Liver (tissue), 9 donors: ENCODE measurements around the gene NGLY1. TPM values are rescaled to one million over a fixed set of nuclear protein-coding genes. Genes with fewer than 3 reads are reported as not detected.

Source experiments
- DNase-seq: peaks from one replicate; pipeline ENCODE4 v3.0.0-alpha.2; 2017; ENCODE audit warnings: low spot score
- H3K27ac ChIP-seq, 2 donors: one replicate each; pipeline ENCODE4 v1.7.0; 2013; ENCODE audit warnings: inconsistent platforms in 2 of 2, low read length in 2 of 2, control low read depth in 1 of 2, low read depth in 1 of 2, mild to moderate bottlenecking in 1 of 2
- H3K27me3 ChIP-seq, 4 donors: one replicate each; pipeline versions ENCODE4 v1.6.1 to v1.7.0; 2013; ENCODE audit warnings: low read length in 3 of 4, inconsistent platforms in 1 of 4, mild to moderate bottlenecking in 1 of 4, moderate library complexity in 1 of 4; ENCODE audit not compliant: control insufficient read depth in 4 of 4, insufficient read depth in 4 of 4
- H3K36me3 ChIP-seq, 4 donors: one replicate each; pipeline versions ENCODE4 v1.6.1 to v1.7.0; 2013; ENCODE audit warnings: low read length in 3 of 4, mild to moderate bottlenecking in 3 of 4, low read depth in 1 of 4, moderate library complexity in 1 of 4; ENCODE audit not compliant: control insufficient read depth in 4 of 4, insufficient read depth in 3 of 4
- H3K4me1 ChIP-seq, 4 donors: one replicate each; pipeline versions ENCODE4 v1.6.1 to v1.7.0; 2013; ENCODE audit warnings: low read length in 3 of 4, mild to moderate bottlenecking in 3 of 4, moderate library complexity in 1 of 4; ENCODE audit not compliant: control insufficient read depth in 4 of 4, insufficient read depth in 4 of 4
- H3K4me3 ChIP-seq, 3 donors: one replicate each; pipeline versions ENCODE4 v1.6.1 to v1.7.0; 2013; ENCODE audit warnings: low read length in 3 of 3, control low read depth in 1 of 3, low read depth in 1 of 3, mild to moderate bottlenecking in 1 of 3
- H3K9ac ChIP-seq, 2 donors: one replicate each; pipeline ENCODE4 v1.7.0; 2013; ENCODE audit warnings: low read length in 2 of 2, mild to moderate bottlenecking in 2 of 2, moderate library complexity in 2 of 2, control low read depth in 1 of 2, low read depth in 1 of 2
- H3K9me3 ChIP-seq, 4 donors: one replicate each; pipeline versions ENCODE4 v1.6.1 to v1.7.0; 2013; ENCODE audit warnings: low read length in 3 of 4; ENCODE audit not compliant: control insufficient read depth in 4 of 4
- ATF3 ChIP-seq: IDR thresholded peaks from 2 replicates; pipeline ENCODE4 v1.6.1; 2016; ENCODE audit warnings: antibody characterized with exemption
- EGR1 ChIP-seq, 2 donors: IDR thresholded peaks; 2 replicates each; pipeline ENCODE4 v1.6.1; 2016 to 2018; ENCODE audit warnings: antibody characterized with exemption in 2 of 2, low read depth in 2 of 2
- FOXA1 ChIP-seq: IDR thresholded peaks from 2 replicates; pipeline ENCODE4 v1.6.1; 2016; ENCODE audit warnings: antibody characterized with exemption
- FOXA2 ChIP-seq: IDR thresholded peaks from 2 replicates; pipeline ENCODE4 v1.6.1; 2016; ENCODE audit warnings: antibody characterized with exemption
- GABPA ChIP-seq, 2 donors: IDR thresholded peaks in 1 of 2; conservative IDR thresholded peaks in 1 of 2; 2 replicates each; pipeline ENCODE4 v1.6.1; 2016; ENCODE audit warnings: antibody characterized with exemption in 2 of 2, mild to moderate bottlenecking in 1 of 2, moderate library complexity in 1 of 2
- HNF4A ChIP-seq, 2 donors: conservative IDR thresholded peaks; 2 replicates each; pipeline ENCODE4 v1.6.1; 2016; ENCODE audit warnings: antibody characterized with exemption in 2 of 2, mild to moderate bottlenecking in 2 of 2
- HNF4G ChIP-seq: IDR thresholded peaks from 2 replicates; pipeline ENCODE4 v1.6.1; 2016; ENCODE audit warnings: antibody characterized with exemption
- JUND ChIP-seq, 2 donors: IDR thresholded peaks; 2 replicates each; pipeline ENCODE4 v1.6.1; 2016; ENCODE audit warnings: antibody characterized with exemption in 2 of 2
- NR2F2 ChIP-seq: IDR thresholded peaks from 2 replicates; pipeline ENCODE4 v1.6.1; 2016; ENCODE audit warnings: antibody characterized with exemption
- RAD21 ChIP-seq, 2 donors: IDR thresholded peaks; 2 replicates each; pipeline ENCODE4 v1.6.1; 2016; ENCODE audit warnings: antibody characterized with exemption in 2 of 2, mild to moderate bottlenecking in 2 of 2
- RXRA ChIP-seq, 2 donors: IDR thresholded peaks; 2 replicates each; pipeline ENCODE4 v1.6.1; 2017 to 2018; ENCODE audit warnings: antibody characterized with exemption in 2 of 2, mild to moderate bottlenecking in 1 of 2
- YY1 ChIP-seq: IDR thresholded peaks from 2 replicates; pipeline ENCODE4 v1.6.1; 2016; ENCODE audit warnings: antibody characterized with exemption, mild to moderate bottlenecking
- WGBS: extraction: QIAGEN DNeasy Blood & Tissue Kit; methylation state at CpG from one replicate; pipeline ENCODE4 v1.1.7; 2013; 5-methylcytosine and 5-hydroxymethylcytosine counted together
- polyA plus RNA-seq, 2 donors: library from polyadenylated mRNA; stranded (reverse) in 1 of 2; unstranded in 1 of 2; fragments of 200-250 nt in 1 of 2; fragments of >200 nt in 1 of 2; fragmentation: Nextera tagmentation in 1 of 2; extraction: Ambion mirVana in 1 of 2; gene quantifications; one replicate each; pipeline versions ENCODE4 v1.2.1 to v1.2.3, GENCODE V29; 2013 to 2015
- total RNA-seq, 2 donors: library from RNA; depleted of rRNA; stranded (reverse); fragments of >200 nt; gene quantifications; one replicate each; pipeline ENCODE4 v1.2.3, GENCODE V29; 2014
- TF ChIP-seq, protein P1 (sequence below): IDR thresholded peaks from 2 replicates; pipeline ENCODE4 v1.6.1; 2016; ENCODE audit warnings: antibody characterized with exemption
- TF ChIP-seq, protein P2 (sequence below): fragments of 150-350 bp; IDR thresholded peaks from 2 replicates; pipeline ENCODE4 v1.5.1; 2017; ENCODE audit warnings: improper control_type of control experiment, low read depth, low read length; ENCODE audit not compliant: missing input control
- donor health status: healthy.
- donor health status: healthy.
- donor health status: healthy.
- donor health status: healthy.
- donor health status: healthy.

Gene NGLY1
- total and polyA plus RNA-seq, 4 donors, result 13.3 to 31.5 (median 23.9) TPM

- no peak for DNase-seq
- peaks cover 0 to 18% (median 12%) of the 10 kb centered on the region in 4 donors for H3K4me1 ChIP-seq
- no peaks in the 10 kb centered on the region for H3K9me3 ChIP-seq
- 65% methylated on average over 3 of the region's 3 CpGs for WGBS
- no peaks in the 10 kb centered on the region for H3K27me3 ChIP-seq
- H3K36me3 ChIP-seq, result peaks cover 2 to 12% (median 8%) of the 10 kb centered on the region in 4 donors
- peak overlapping the region; percentile 32 to 91 for H3K9ac ChIP-seq
- H3K4me3 ChIP-seq, result peak overlapping the region; percentile 73 to 96 (median 88)
- H3K27ac ChIP-seq, result peak overlapping the region in 1 of 2 donors; percentile 78
- TF ChIP-seq JUND (IDR thresholded peaks at IDR 0.05), result no peak
- no peak for TF ChIP-seq FOXA1
- no peak for TF ChIP-seq EGR1 (IDR thresholded peaks at IDR 0.05; ENCODE audit: low read depth in 2 of 2)
- no peak for TF ChIP-seq YY1
- no peak for TF ChIP-seq RAD21 (IDR thresholded peaks at IDR 0.05)
- no peak for TF ChIP-seq NR2F2
- no peak for TF ChIP-seq RXRA (IDR thresholded peaks at IDR 0.05)
- TF ChIP-seq FOXA2, result no peak
- TF ChIP-seq, protein P1, sequence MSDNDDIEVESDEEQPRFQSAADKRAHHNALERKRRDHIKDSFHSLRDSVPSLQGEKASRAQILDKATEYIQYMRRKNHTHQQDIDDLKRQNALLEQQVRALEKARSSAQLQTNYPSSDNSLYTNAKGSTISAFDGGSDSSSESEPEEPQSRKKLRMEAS, result no peak
- no peak for TF ChIP-seq ATF3
- TF ChIP-seq HNF4A (conservative IDR thresholded peaks at IDR 0.05), result no peak
Measured at GRCh38 chr3:25781758-25782594, 1.3 kb downstream of the NGLY1 start.

- peaks cover 7 to 17% (median 12%) of the 10 kb centered on the region in 4 donors for H3K36me3 ChIP-seq
- peaks cover 0 to 18% (median 12%) of the 10 kb centered on the region in 4 donors for H3K4me1 ChIP-seq
- DNase-seq, result no peak
- H3K27ac ChIP-seq, result no peak overlapping the region
- no peaks in the 10 kb centered on the region for H3K9me3 ChIP-seq
- WGBS, result 93% methylated on average over 11 of the region's 11 CpGs
- TF ChIP-seq GABPA (IDR thresholded peaks at IDR 0.05 in 1 of 2, conservative IDR thresholded peaks at IDR 0.05 in 1 of 2) (no peak), YY1 (no peak), JUND (IDR thresholded peaks at IDR 0.05) (no peak), RXRA (IDR thresholded peaks at IDR 0.05) (no peak), HNF4A (conservative IDR thresholded peaks at IDR 0.05) (no peak), ATF3 (no peak), HNF4G (no peak)
- TF ChIP-seq, protein P1, result no peak
- TF ChIP-seq, protein P2, sequence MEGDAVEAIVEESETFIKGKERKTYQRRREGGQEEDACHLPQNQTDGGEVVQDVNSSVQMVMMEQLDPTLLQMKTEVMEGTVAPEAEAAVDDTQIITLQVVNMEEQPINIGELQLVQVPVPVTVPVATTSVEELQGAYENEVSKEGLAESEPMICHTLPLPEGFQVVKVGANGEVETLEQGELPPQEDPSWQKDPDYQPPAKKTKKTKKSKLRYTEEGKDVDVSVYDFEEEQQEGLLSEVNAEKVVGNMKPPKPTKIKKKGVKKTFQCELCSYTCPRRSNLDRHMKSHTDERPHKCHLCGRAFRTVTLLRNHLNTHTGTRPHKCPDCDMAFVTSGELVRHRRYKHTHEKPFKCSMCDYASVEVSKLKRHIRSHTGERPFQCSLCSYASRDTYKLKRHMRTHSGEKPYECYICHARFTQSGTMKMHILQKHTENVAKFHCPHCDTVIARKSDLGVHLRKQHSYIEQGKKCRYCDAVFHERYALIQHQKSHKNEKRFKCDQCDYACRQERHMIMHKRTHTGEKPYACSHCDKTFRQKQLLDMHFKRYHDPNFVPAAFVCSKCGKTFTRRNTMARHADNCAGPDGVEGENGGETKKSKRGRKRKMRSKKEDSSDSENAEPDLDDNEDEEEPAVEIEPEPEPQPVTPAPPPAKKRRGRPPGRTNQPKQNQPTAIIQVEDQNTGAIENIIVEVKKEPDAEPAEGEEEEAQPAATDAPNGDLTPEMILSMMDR, result no peak
- no peak overlapping the region for H3K9ac ChIP-seq
- no peak overlapping the region for H3K4me3 ChIP-seq
- H3K27me3 ChIP-seq, result no peaks in the 10 kb centered on the region
Measured at GRCh38 chr3:25781145-25781757, 2.0 kb downstream of the NGLY1 start.
